IPS-15b (cell line): ENCODE data around the gene PTK6.
A peak's percentile ranks its signal among the peaks of the same experiment; 100 is the strongest.

Experiments used
- H3K27me3 ChIP-seq: one replicate; pipeline ENCODE4 v1.6.1; 2013; ENCODE audit warnings: low read length; ENCODE audit not compliant: control insufficient read depth, insufficient read depth
- H3K36me3 ChIP-seq: one replicate; pipeline ENCODE4 v1.6.1; 2013; ENCODE audit warnings: low read length; ENCODE audit not compliant: control insufficient read depth, insufficient read depth
- H3K4me1 ChIP-seq: one replicate; pipeline ENCODE4 v1.6.1; 2013; ENCODE audit warnings: mild to moderate bottlenecking, low read length; ENCODE audit not compliant: control insufficient read depth, insufficient read depth
- H3K4me3 ChIP-seq: one replicate; pipeline ENCODE4 v1.5.1; 2013; ENCODE audit warnings: low read depth, low read length
- H3K9ac ChIP-seq: one replicate; pipeline ENCODE4 v1.6.1; 2013; ENCODE audit warnings: low read depth, mild to moderate bottlenecking, low read length
- H3K9me3 ChIP-seq: one replicate; pipeline ENCODE4 v1.6.1; 2013; ENCODE audit warnings: mild to moderate bottlenecking, low read length; ENCODE audit not compliant: control insufficient read depth, insufficient read depth

Gene PTK6

GRCh38 chr20:63513207-63513606 is 24.0 kb downstream of the PTK6 start:
- no peaks in the 10 kb centered on the region for H3K27me3 ChIP-seq
- H3K4me1 ChIP-seq: no peaks in the 10 kb centered on the region
- H3K36me3 ChIP-seq: no peaks in the 10 kb centered on the region
- no peak overlapping the region for H3K9ac ChIP-seq
- H3K4me3 ChIP-seq: no peak overlapping the region
- H3K9me3 ChIP-seq: no peaks in the 10 kb centered on the region

GRCh38 chr20:63509088-63509564 is 28.1 kb downstream of the PTK6 start:
- H3K36me3 ChIP-seq: no peaks in the 10 kb centered on the region
- no peak overlapping the region for H3K4me3 ChIP-seq
- no peaks in the 10 kb centered on the region for H3K4me1 ChIP-seq
- H3K9me3 ChIP-seq: no peaks in the 10 kb centered on the region
- peaks cover 4% of the 10 kb centered on the region for H3K27me3 ChIP-seq
- H3K9ac ChIP-seq: no peak overlapping the region

- Histone ChIP-seq H3K27me3 (peaks cover 4% of the 10 kb centered on the region), H3K9ac (no peak overlapping the region), H3K4me1 (no peaks in the 10 kb centered on the region), H3K4me3 (no peak overlapping the region), H3K9me3 (no peaks in the 10 kb centered on the region), H3K36me3 (no peaks in the 10 kb centered on the region)
Observed at GRCh38 chr20:63508072-63508768, 29.0 kb downstream of the PTK6 start.

GRCh38 chr20:63507083-63507743 is 30.0 kb downstream of the PTK6 start:
- Histone ChIP-seq H3K27me3 (peaks cover 4% of the 10 kb centered on the region), H3K4me1 (no peaks in the 10 kb centered on the region), H3K9ac (no peak overlapping the region), H3K9me3 (no peaks in the 10 kb centered on the region), H3K36me3 (no peaks in the 10 kb centered on the region), H3K4me3 (no peak overlapping the region)

GRCh38 chr20:63505723-63506122 is 31.5 kb downstream of the PTK6 start:
- Histone ChIP-seq H3K9me3 (no peaks in the 10 kb centered on the region), H3K9ac (no peak overlapping the region), H3K4me1 (no peaks in the 10 kb centered on the region), H3K36me3 (no peaks in the 10 kb centered on the region), H3K27me3 (peaks cover 7% of the 10 kb centered on the region), H3K4me3 (no peak overlapping the region)

- Histone ChIP-seq H3K9ac (no peak overlapping the region), H3K4me3 (no peak overlapping the region), H3K4me1 (no peaks in the 10 kb centered on the region)
Observed at GRCh38 chr20:63505281-63505680, 31.9 kb downstream of the PTK6 start.

GRCh38 chr20:63504642-63505041 is 32.5 kb downstream of the PTK6 start:
- no peak overlapping the region for H3K9ac ChIP-seq
- no peaks in the 10 kb centered on the region for H3K4me1 ChIP-seq
- H3K36me3 ChIP-seq: no peaks in the 10 kb centered on the region
- peaks cover 9% of the 10 kb centered on the region for H3K27me3 ChIP-seq
- H3K9me3 ChIP-seq: no peaks in the 10 kb centered on the region
- no peak overlapping the region for H3K4me3 ChIP-seq

More at GRCh38 chr20:63505281-63505680, 31.9 kb downstream of the PTK6 start:
- H3K27me3 ChIP-seq: peaks cover 7% of the 10 kb centered on the region
- H3K36me3 ChIP-seq: no peaks in the 10 kb centered on the region
- H3K9me3 ChIP-seq: no peaks in the 10 kb centered on the region

- H3K9me3 ChIP-seq: no peaks in the 10 kb centered on the region
- no peaks in the 10 kb centered on the region for H3K36me3 ChIP-seq
- no peak overlapping the region for H3K9ac ChIP-seq
- H3K4me3 ChIP-seq: no peak overlapping the region
- peaks cover 9% of the 10 kb centered on the region for H3K27me3 ChIP-seq
- no peaks in the 10 kb centered on the region for H3K4me1 ChIP-seq
Observed at GRCh38 chr20:63503524-63503923, 33.7 kb downstream of the PTK6 start.

GRCh38 chr20:63502671-63503172 is 34.5 kb downstream of the PTK6 start:
- Histone ChIP-seq H3K36me3 (no peaks in the 10 kb centered on the region), H3K27me3 (peaks cover 15% of the 10 kb centered on the region), H3K9me3 (no peaks in the 10 kb centered on the region), H3K4me1 (no peaks in the 10 kb centered on the region), H3K4me3 (no peak overlapping the region), H3K9ac (no peak overlapping the region)

- H3K36me3 ChIP-seq: no peaks in the 10 kb centered on the region
- H3K9ac ChIP-seq: no peak overlapping the region
- peaks cover 16% of the 10 kb centered on the region for H3K27me3 ChIP-seq
- no peaks in the 10 kb centered on the region for H3K9me3 ChIP-seq
- no peaks in the 10 kb centered on the region for H3K4me1 ChIP-seq
- H3K4me3 ChIP-seq: peak overlapping the region; percentile 41
Observed at GRCh38 chr20:63501818-63502670, 35.1 kb downstream of the PTK6 start.

GRCh38 chr20:63500902-63501817 is 36.0 kb downstream of the PTK6 start:
- Histone ChIP-seq H3K4me3 (no peak overlapping the region), H3K9me3 (no peaks in the 10 kb centered on the region), H3K27me3 (peaks cover 20% of the 10 kb centered on the region), H3K36me3 (no peaks in the 10 kb centered on the region), H3K4me1 (no peaks in the 10 kb centered on the region), H3K9ac (no peak overlapping the region)
